ENCODE data around the gene CITED2. TPM values are rescaled to one million over a fixed set of nuclear protein-coding genes. Genes with fewer than 3 reads are reported as not detected.
A peak's percentile ranks its signal among the peaks of the same experiment; 100 is the strongest.

The CITED2 gene
- total and polyA plus RNA-seq, 9 donors: 164 to 350 (median 253) TPM

DNA sequence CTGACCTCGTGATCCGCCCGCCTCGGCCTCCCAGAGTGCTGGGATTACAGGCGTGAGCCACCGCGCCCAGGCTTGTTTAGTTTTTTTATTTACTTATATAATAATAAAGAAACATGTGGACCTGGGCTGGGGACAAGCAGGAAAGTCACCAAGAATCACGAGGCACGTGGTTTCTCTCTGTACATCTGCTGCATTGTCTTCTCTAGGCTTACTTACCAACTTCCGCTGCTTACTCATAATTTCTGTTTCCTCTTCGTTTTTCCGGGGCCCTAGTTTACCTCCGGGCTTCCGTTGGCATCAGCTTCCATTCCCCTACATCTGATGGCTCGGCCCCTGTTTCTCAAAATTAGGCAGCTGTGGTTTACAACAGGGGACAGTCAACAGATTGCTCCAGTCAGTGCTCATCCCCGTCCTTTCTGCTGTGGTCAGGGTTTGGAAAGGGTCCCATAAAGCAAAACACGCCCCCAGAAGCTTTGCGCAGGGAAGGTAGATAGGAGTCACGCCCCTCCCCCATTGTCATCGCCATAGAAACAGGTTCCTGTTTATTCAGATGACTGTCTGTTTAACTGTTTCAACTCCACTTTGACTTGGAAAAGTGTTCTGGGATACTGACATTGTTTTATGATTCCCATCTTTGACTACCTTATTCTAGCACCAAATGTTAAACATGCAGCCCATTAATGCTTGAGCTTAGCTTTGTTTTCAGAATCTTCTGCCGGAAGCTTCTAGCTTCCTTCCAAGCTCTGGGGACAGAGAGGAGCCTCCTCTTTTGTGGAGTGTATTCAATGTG, 50.7 kb downstream of the CITED2 start:
- H3K9me3 ChIP-seq: no peaks in the 10 kb centered on the region
- peak; percentile 66 to 82 (median 72) for DNase-seq
- no peaks in the 10 kb centered on the region for H3K27me3 ChIP-seq
- TF ChIP-seq EP300 (IDR thresholded peaks at IDR 0.05): no peak
- no peak for TF ChIP-seq POLR2A (IDR thresholded peaks at IDR 0.05)
- TF ChIP-seq, protein P1, sequence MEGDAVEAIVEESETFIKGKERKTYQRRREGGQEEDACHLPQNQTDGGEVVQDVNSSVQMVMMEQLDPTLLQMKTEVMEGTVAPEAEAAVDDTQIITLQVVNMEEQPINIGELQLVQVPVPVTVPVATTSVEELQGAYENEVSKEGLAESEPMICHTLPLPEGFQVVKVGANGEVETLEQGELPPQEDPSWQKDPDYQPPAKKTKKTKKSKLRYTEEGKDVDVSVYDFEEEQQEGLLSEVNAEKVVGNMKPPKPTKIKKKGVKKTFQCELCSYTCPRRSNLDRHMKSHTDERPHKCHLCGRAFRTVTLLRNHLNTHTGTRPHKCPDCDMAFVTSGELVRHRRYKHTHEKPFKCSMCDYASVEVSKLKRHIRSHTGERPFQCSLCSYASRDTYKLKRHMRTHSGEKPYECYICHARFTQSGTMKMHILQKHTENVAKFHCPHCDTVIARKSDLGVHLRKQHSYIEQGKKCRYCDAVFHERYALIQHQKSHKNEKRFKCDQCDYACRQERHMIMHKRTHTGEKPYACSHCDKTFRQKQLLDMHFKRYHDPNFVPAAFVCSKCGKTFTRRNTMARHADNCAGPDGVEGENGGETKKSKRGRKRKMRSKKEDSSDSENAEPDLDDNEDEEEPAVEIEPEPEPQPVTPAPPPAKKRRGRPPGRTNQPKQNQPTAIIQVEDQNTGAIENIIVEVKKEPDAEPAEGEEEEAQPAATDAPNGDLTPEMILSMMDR (IDR thresholded peaks at IDR 0.05): no peak
- no peak overlapping the region for H3K27ac ChIP-seq
- no peak overlapping the region for H3K4me3 ChIP-seq
- intact Hi-C loops (cut with DNase I): no loop called here
- WGBS, 3 donors: 32 to 46% (median 37%) methylated on average over 21 of the region's 21 CpGs
- no peaks in the 10 kb centered on the region for H3K36me3 ChIP-seq
- H3K4me1 ChIP-seq (ENCODE audit: insufficient read depth): no peaks in the 10 kb centered on the region

Other genes starting within 250 kb of the CITED2 start
- 10 to 100 TPM; 19.9 to 41.7 (median 23.6) TPM for gene HECA, start 239.6 kb downstream of the CITED2 start, total RNA-seq
- gene HECA, start 239.6 kb downstream of the CITED2 start, polyA plus RNA-seq: 10 to 100 TPM; 12.0 to 14.2 TPM
- 1 to 10 TPM; 2.3 to 7.9 (median 3.4) TPM for gene TXLNB, start 82.7 kb downstream of the CITED2 start, total RNA-seq
- 1 to 10 TPM; 6.1 to 6.4 TPM for gene TXLNB, start 82.7 kb downstream of the CITED2 start, polyA plus RNA-seq

All from ovary (tissue), 9 donors.